Motor neuron (in vitro differentiated cells): ENCODE results near the gene TFAP2C. TPM values are rescaled to one million over a fixed set of nuclear protein-coding genes. Genes with fewer than 3 reads are reported as not detected.
"Not testable (repeated sequence)": the region's sequence is repeated elsewhere in the genome, so short reads cannot be mapped to it uniquely, and the experiment has no call there.

Experiments
- ATAC-seq, 8 experiments: fragments of 200-7000 bp; cut with Tn5 transposase; replicated peaks in 6 of 8; 2 replicates each; pipeline ENCODE4 v1.8.0; 2021; ENCODE audit warnings: mild to moderate bottlenecking in 8 of 8, moderate library complexity in 8 of 8
- H3K27ac ChIP-seq, 2 donors: fragments of 250-450 bp; sonication (Bioruptor Pico); 2 replicates each; pipeline ENCODE4 v1.9.0; 2021; ENCODE audit warnings: antibody characterized with exemption in 2 of 2, mild to moderate bottlenecking in 2 of 2, moderate library complexity in 1 of 2
- H3K4me1 ChIP-seq, 2 donors: fragments of 250-450 bp; sonication (Bioruptor Pico); replicated peaks in 1 of 2; 2 replicates each; pipeline ENCODE4 v1.6.1; 2021; ENCODE audit warnings: antibody characterized with exemption in 2 of 2, mild to moderate bottlenecking in 2 of 2, moderate library complexity in 1 of 2
- H3K4me3 ChIP-seq, 5 donors: fragments of 250-450 bp; sonication (Bioruptor Pico); 2 replicates each; pipeline ENCODE4 v1.9.0; 2021; ENCODE audit warnings: antibody characterized with exemption in 5 of 5, mild to moderate bottlenecking in 5 of 5, moderate library complexity in 4 of 5
- WGBS, 10 experiments: fragments of 450-650 bp; shearing (Covaris generic); methylation state at CpG; one replicate each; pipeline ENCODE4 v1.0.0; 2022; 5-methylcytosine and 5-hydroxymethylcytosine counted together
- in situ Hi-C, 9 experiments: fragments of 400-800 bp; cut with MboI; loops; one replicate each; pipeline ENCODE4 v1.15.0; 2021; ENCODE audit warnings: low sequenced_read_pairs in 9 of 9, low pct_unique_long_range_greater_than_20kb in 2 of 9; ENCODE audit not compliant: unreplicated experiment in 9 of 9
- total RNA-seq, 8 experiments: library from RNA; unstranded; fragments of 300-600 nt; gene quantifications; 2 replicates each; pipeline versions ENCODE4 v1.2.3 to v1.2.4, GENCODE V29; 2022

TFAP2C gene
- total RNA-seq, 8 experiments from 2014 or later: 0.21 to 60.3 (median 23.2) TPM; not detected in 2

DNA sequence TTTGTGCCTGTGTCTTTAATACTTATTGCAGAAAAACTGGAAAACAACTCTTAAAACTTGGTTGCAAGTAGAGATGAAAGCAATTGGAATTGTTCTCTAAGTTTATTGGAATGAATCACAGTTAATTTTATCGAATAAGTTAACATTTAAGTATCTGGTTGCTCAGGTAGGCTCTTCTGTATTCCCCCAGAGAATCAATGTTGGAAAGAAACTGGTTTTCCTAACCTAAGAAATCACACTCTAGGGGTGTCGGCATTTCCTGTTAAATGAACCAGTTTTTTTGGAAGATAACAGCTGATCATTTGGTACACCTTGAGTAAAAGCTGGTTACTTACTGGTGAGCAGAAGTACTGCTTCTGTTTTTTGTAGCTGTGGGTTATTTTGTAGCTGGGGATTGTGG, 5.2 kb downstream of the TFAP2C start:
- Histone ChIP-seq H3K4me3 (no peak overlapping the region), H3K27ac (no peak overlapping the region), H3K4me1 (peaks cover 2 to 15% of the 10 kb centered on the region in 2 donors)
- ATAC-seq: no peak
- in situ Hi-C loops: no loop called here
- 79 to 100% (median 92%) methylated on average over 1 to 2 of the region's 2 CpGs; no CpG with 5 or more reads in 2 of the 10 experiments for WGBS, 10 experiments

DNA sequence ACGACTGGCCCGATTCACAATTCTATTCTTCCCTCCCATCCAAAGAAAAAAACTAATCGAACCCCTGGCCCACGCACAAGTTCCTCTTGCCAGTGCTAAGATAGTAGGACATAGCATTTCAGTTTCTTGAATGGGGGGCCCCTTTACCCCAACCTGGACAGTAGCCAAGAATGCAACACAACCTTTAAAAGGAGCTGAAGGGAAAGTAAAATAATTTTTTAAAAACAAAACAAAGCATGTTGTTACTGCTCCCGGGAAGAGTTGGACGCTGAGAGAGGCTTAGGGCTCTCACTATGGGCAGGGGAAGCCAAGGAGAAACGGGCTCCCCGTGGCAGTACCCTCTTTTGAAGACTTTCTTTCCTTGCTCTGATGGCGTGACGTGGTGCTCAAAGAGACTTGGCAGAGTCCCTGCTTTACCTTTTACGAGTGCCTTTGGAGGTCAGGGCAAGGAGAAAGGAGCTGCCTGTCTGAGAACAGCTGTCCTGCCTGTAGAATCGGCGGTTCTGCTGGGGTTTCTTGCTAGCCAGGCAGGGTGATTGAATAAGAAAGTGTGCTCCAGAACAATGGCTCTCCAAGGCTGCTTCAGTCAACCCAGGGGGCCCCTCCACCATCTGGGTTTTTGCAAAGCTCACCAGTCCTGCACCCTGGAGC, 5.8 kb downstream of the TFAP2C start:
- Histone ChIP-seq H3K4me1 (peaks cover 2 to 15% of the 10 kb centered on the region in 2 donors), H3K4me3 (no peak overlapping the region), H3K27ac (no peak overlapping the region)
- in situ Hi-C loops: no loop called here
- ATAC-seq: peak in 2 of 8 experiments; percentile 11 to 24
- 0 to 100% (median 50%) methylated on average over 2 to 10 of the region's 13 CpGs; no CpG with 5 or more reads in 2 of the 10 experiments for WGBS, 10 experiments

DNA sequence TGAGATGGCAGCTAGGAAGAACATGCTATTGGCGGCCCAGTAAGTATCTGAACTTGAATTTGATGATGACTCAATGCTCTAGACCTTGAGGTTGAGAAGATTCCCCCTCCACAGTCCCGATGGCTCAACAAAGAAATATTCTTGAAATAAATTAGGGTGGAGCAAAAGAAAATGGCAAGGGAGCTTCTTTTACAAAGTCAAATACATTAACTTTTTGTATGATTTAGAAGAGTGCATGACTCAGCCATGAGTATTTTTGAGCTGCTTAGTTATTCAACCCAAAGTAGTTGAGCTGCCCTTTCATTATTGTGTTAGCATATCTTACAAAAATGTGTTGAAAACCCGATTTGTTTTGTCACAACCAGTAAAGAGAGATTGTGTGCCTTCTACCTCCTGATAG, 7.6 kb downstream of the TFAP2C start:
- in situ Hi-C loops: no loop called here
- no peak overlapping the region for H3K4me3 ChIP-seq
- peak in 6 of 8 experiments; percentile 24 to 81 (median 46) for ATAC-seq
- peaks cover 2 to 15% of the 10 kb centered on the region in 2 donors for H3K4me1 ChIP-seq
- WGBS, 10 experiments: 0 to 67% (median 21%) methylated on average over 1 to 3 of the region's 3 CpGs
- H3K27ac ChIP-seq: no peak overlapping the region

GRCh38 chr20:56637576-56637975, 8.5 kb downstream of the TFAP2C start:
- no peak for ATAC-seq
- in situ Hi-C loops: no loop called here

GRCh38 chr20:56646599-56646998, 17.5 kb downstream of the TFAP2C start:
- Histone ChIP-seq H3K4me1 (no peaks in the 10 kb centered on the region), H3K27ac (no peak overlapping the region), H3K4me3 (no peak overlapping the region)
- WGBS, 10 experiments: 60 to 100% methylated on average over 1 to 2 of the region's 4 CpGs; no CpG with 5 or more reads in 8 of the 10 experiments
- peak in 2 of 8 experiments; percentile 3 to 11 for ATAC-seq
- in situ Hi-C loops: no loop called here

More at GRCh38 chr20:56637576-56637975, 8.5 kb downstream of the TFAP2C start:
- 20 to 100% (median 78%) methylated on average over 1 to 10 of the region's 10 CpGs; no CpG with 5 or more reads in 3 of the 10 experiments for WGBS, 10 experiments
- Histone ChIP-seq H3K4me3 (no peak overlapping the region), H3K27ac (no peak overlapping the region), H3K4me1 (peaks cover 2 to 15% of the 10 kb centered on the region in 2 donors)

- Histone ChIP-seq H3K27ac (no peak overlapping the region), H3K4me1 (no peaks in the 10 kb centered on the region), H3K4me3 (no peak overlapping the region)
- ATAC-seq: no peak
- in situ Hi-C loops: no loop called here
- WGBS, 10 experiments: 75 to 100% (median 86%) methylated on average over 1 to 4 of the region's 4 CpGs; no CpG with 5 or more reads in 5 of the 10 experiments
Measured at GRCh38 chr20:56653211-56653610, 24.1 kb downstream of the TFAP2C start.

DNA sequence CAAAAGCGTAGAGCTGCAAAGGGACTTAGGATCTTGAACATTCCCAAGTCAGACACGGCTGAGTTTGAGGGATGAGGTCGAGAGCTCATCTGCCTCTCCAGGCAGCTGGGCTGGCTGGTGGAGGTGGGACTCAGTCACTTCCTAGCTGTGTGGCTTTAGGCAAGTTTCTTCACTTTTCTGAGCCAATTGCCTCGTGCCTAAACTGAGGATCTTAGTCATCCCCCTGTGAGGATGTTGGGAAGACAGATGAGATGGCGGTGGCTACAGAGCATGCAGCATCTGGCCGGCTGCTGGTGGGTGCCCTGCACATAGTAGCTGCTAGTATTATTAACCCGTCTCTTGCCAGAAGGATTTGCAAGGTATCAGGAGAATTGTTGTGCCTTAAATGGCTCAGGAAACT, 27.5 kb downstream of the TFAP2C start:
- in situ Hi-C loops: no loop called here
- H3K4me1 ChIP-seq: no peaks in the 10 kb centered on the region
- H3K27ac ChIP-seq: no peak overlapping the region
- 0 to 67% (median 48%) methylated on average over 1 to 5 of the region's 7 CpGs; no CpG with 5 or more reads in 2 of the 10 experiments for WGBS, 10 experiments
- peak in 3 of 8 experiments; percentile 18 to 41 (median 30) for ATAC-seq
- H3K4me3 ChIP-seq: no peak overlapping the region

DNA sequence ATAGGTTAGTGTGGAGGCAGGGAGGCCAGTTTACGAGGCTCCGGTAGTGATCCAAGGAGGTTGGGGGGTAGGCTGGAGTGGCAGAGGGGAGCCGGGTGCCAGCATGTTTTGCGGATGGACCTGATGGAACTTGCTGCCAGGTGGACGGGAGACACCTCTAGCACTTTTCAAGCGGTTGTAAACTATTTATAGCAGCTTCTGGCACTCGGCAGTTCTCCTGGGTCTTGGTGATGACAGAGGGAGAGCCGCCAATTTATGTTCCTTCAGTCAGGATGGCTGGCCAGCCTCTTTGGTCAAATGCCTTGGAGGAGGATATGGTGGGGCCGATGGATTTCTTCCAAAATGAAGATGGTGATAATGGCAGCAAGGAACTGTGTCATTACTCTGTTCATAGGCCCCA, 28.8 kb downstream of the TFAP2C start:
- 72 to 100% (median 89%) methylated on average over 2 to 8 of the region's 9 CpGs; no CpG with 5 or more reads in 4 of the 10 experiments for WGBS, 10 experiments
- ATAC-seq: no peak
- H3K4me1 ChIP-seq: no peaks in the 10 kb centered on the region
- no peak overlapping the region for H3K27ac ChIP-seq
- no peak overlapping the region for H3K4me3 ChIP-seq
- in situ Hi-C loops: no loop called here

GRCh38 chr20:56658341-56658947, 29.3 kb downstream of the TFAP2C start:
- H3K27ac ChIP-seq, H3K4me3 ChIP-seq, H3K4me1 ChIP-seq, in situ Hi-C loops, ATAC-seq: not testable (repeated sequence)
- WGBS, 10 experiments: 40 to 100% (median 88%) methylated on average over 1 to 7 of the region's 8 CpGs; no CpG with 5 or more reads in 1 of the 10 experiments

GRCh38 chr20:56663660-56664059, 34.6 kb downstream of the TFAP2C start:
- no peak overlapping the region for H3K4me3 ChIP-seq
- no peaks in the 10 kb centered on the region for H3K4me1 ChIP-seq
- no peak overlapping the region for H3K27ac ChIP-seq
- WGBS, 10 experiments: 20 to 100% (median 100%) methylated on average over 1 to 7 of the region's 9 CpGs; no CpG with 5 or more reads in 3 of the 10 experiments
- ATAC-seq: no peak
- in situ Hi-C loops: no loop called here

DNA sequence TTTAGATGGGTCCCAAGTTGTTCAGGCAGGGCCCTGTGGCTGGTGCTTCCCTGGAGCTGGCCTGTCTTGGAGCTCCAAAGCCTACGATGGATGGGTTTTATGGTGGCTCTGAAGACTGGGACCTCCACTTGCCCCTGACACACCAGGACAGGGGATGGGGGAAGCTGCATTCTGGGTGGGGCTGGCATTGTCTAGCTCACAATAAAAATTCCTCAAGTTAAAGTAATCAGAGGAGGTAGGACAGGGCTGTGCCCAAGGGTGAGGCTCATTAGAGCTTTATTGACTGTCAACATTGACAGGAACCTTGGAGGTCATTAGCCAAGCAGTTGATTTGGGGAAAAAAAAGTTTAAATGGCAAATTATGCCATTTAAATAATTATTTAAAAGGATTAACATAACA, 35.7 kb downstream of the TFAP2C start:
- no peak overlapping the region for H3K27ac ChIP-seq
- H3K4me3 ChIP-seq: no peak overlapping the region
- WGBS, 10 experiments: 80 to 100% (median 82%) methylated on average over 1 of the region's 1 CpG; no CpG with 5 or more reads in 6 of the 10 experiments
- in situ Hi-C loops: no loop called here
- no peaks in the 10 kb centered on the region for H3K4me1 ChIP-seq
- ATAC-seq: peak in 2 of 8 experiments; percentile 42 to 46

- WGBS, 10 experiments: 77 to 100% (median 87%) methylated on average over 4 to 6 of the region's 12 CpGs; no CpG with 5 or more reads in 6 of the 10 experiments
- Histone ChIP-seq H3K4me3 (no peak overlapping the region), H3K4me1 (no peaks in the 10 kb centered on the region), H3K27ac (no peak overlapping the region)
- ATAC-seq: no peak
- in situ Hi-C loops: no loop called here
Measured at GRCh38 chr20:56665806-56666205, 36.7 kb downstream of the TFAP2C start.

DNA sequence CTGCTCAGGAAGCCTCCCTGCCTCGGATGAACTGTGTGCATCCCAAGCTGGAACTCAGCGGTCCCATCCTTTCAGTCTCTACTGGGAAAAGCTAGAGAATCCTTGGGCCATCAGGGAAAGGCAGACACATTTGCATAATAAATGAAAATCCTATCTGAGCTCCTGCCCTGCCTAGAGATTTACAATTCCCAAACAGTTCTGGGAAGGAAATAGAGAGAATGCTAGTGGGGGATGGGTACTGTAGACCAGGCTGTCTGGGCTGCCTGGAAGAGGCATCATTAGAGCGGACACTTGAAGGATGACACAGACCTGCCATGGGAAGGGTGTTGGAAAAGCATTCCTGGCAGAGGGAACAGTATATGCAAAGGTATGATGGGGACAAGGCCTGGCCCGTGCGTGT, 44.3 kb downstream of the TFAP2C start:
- H3K4me1 ChIP-seq: no peaks in the 10 kb centered on the region
- H3K4me3 ChIP-seq: no peak overlapping the region
- in situ Hi-C loops: no loop called here
- no peak overlapping the region for H3K27ac ChIP-seq
- peak in 3 of 8 experiments; percentile 66 to 71 (median 66) for ATAC-seq
- WGBS, 10 experiments: 0 to 92% (median 62%) methylated on average over 2 to 5 of the region's 5 CpGs; no CpG with 5 or more reads in 2 of the 10 experiments
